Liver (tissue), 9 donors: ENCODE results near the gene CCDC86. TPM values are rescaled to one million over a fixed set of nuclear protein-coding genes. Genes with fewer than 3 reads are reported as not detected.

ENCODE experiments used
- DNase-seq: peaks from one replicate; pipeline ENCODE4 v3.0.0-alpha.2; 2017; ENCODE audit warnings: low spot score
- H3K27ac ChIP-seq, 2 donors: one replicate each; pipeline ENCODE4 v1.7.0; 2013; ENCODE audit warnings: inconsistent platforms in 2 of 2, low read length in 2 of 2, control low read depth in 1 of 2, low read depth in 1 of 2, mild to moderate bottlenecking in 1 of 2
- H3K27me3 ChIP-seq, 4 donors: one replicate each; pipeline versions ENCODE4 v1.6.1 to v1.7.0; 2013; ENCODE audit warnings: low read length in 3 of 4, inconsistent platforms in 1 of 4, mild to moderate bottlenecking in 1 of 4, moderate library complexity in 1 of 4; ENCODE audit not compliant: control insufficient read depth in 4 of 4, insufficient read depth in 4 of 4
- H3K36me3 ChIP-seq, 4 donors: one replicate each; pipeline versions ENCODE4 v1.6.1 to v1.7.0; 2013; ENCODE audit warnings: low read length in 3 of 4, mild to moderate bottlenecking in 3 of 4, low read depth in 1 of 4, moderate library complexity in 1 of 4; ENCODE audit not compliant: control insufficient read depth in 4 of 4, insufficient read depth in 3 of 4
- H3K4me1 ChIP-seq, 4 donors: one replicate each; pipeline versions ENCODE4 v1.6.1 to v1.7.0; 2013; ENCODE audit warnings: low read length in 3 of 4, mild to moderate bottlenecking in 3 of 4, moderate library complexity in 1 of 4; ENCODE audit not compliant: control insufficient read depth in 4 of 4, insufficient read depth in 4 of 4
- H3K4me3 ChIP-seq, 3 donors: one replicate each; pipeline versions ENCODE4 v1.6.1 to v1.7.0; 2013; ENCODE audit warnings: low read length in 3 of 3, control low read depth in 1 of 3, low read depth in 1 of 3, mild to moderate bottlenecking in 1 of 3
- H3K9ac ChIP-seq, 2 donors: one replicate each; pipeline ENCODE4 v1.7.0; 2013; ENCODE audit warnings: low read length in 2 of 2, mild to moderate bottlenecking in 2 of 2, moderate library complexity in 2 of 2, control low read depth in 1 of 2, low read depth in 1 of 2
- H3K9me3 ChIP-seq, 4 donors: one replicate each; pipeline versions ENCODE4 v1.6.1 to v1.7.0; 2013; ENCODE audit warnings: low read length in 3 of 4; ENCODE audit not compliant: control insufficient read depth in 4 of 4
- EGR1 ChIP-seq, 2 donors: IDR thresholded peaks; 2 replicates each; pipeline ENCODE4 v1.6.1; 2016 to 2018; ENCODE audit warnings: antibody characterized with exemption in 2 of 2, low read depth in 2 of 2
- FOXA1 ChIP-seq: IDR thresholded peaks from 2 replicates; pipeline ENCODE4 v1.6.1; 2016; ENCODE audit warnings: antibody characterized with exemption
- FOXA2 ChIP-seq: IDR thresholded peaks from 2 replicates; pipeline ENCODE4 v1.6.1; 2016; ENCODE audit warnings: antibody characterized with exemption
- GABPA ChIP-seq, 2 donors: IDR thresholded peaks in 1 of 2; conservative IDR thresholded peaks in 1 of 2; 2 replicates each; pipeline ENCODE4 v1.6.1; 2016; ENCODE audit warnings: antibody characterized with exemption in 2 of 2, mild to moderate bottlenecking in 1 of 2, moderate library complexity in 1 of 2
- HNF4G ChIP-seq: IDR thresholded peaks from 2 replicates; pipeline ENCODE4 v1.6.1; 2016; ENCODE audit warnings: antibody characterized with exemption
- JUND ChIP-seq, 2 donors: IDR thresholded peaks; 2 replicates each; pipeline ENCODE4 v1.6.1; 2016; ENCODE audit warnings: antibody characterized with exemption in 2 of 2
- NR2F2 ChIP-seq: IDR thresholded peaks from 2 replicates; pipeline ENCODE4 v1.6.1; 2016; ENCODE audit warnings: antibody characterized with exemption
- RAD21 ChIP-seq, 2 donors: IDR thresholded peaks; 2 replicates each; pipeline ENCODE4 v1.6.1; 2016; ENCODE audit warnings: antibody characterized with exemption in 2 of 2, mild to moderate bottlenecking in 2 of 2
- RXRA ChIP-seq, 2 donors: IDR thresholded peaks; 2 replicates each; pipeline ENCODE4 v1.6.1; 2017 to 2018; ENCODE audit warnings: antibody characterized with exemption in 2 of 2, mild to moderate bottlenecking in 1 of 2
- SP1 ChIP-seq: IDR thresholded peaks from 2 replicates; pipeline ENCODE4 v1.6.1; 2018; ENCODE audit warnings: antibody characterized with exemption, mild to moderate bottlenecking
- TAF1 ChIP-seq: conservative IDR thresholded peaks from 2 replicates; pipeline ENCODE4 v1.6.1; 2016; ENCODE audit warnings: antibody characterized with exemption, mild to moderate bottlenecking
- YY1 ChIP-seq: IDR thresholded peaks from 2 replicates; pipeline ENCODE4 v1.6.1; 2016; ENCODE audit warnings: antibody characterized with exemption, mild to moderate bottlenecking
- WGBS: extraction: QIAGEN DNeasy Blood & Tissue Kit; methylation state at CpG from one replicate; pipeline ENCODE4 v1.1.7; 2013; 5-methylcytosine and 5-hydroxymethylcytosine counted together
- polyA plus RNA-seq, 2 donors: library from polyadenylated mRNA; stranded (reverse) in 1 of 2; unstranded in 1 of 2; fragments of 200-250 nt in 1 of 2; fragments of >200 nt in 1 of 2; fragmentation: Nextera tagmentation in 1 of 2; extraction: Ambion mirVana in 1 of 2; gene quantifications; one replicate each; pipeline versions ENCODE4 v1.2.1 to v1.2.3, GENCODE V29; 2013 to 2015
- total RNA-seq, 2 donors: library from RNA; depleted of rRNA; stranded (reverse); fragments of >200 nt; gene quantifications; one replicate each; pipeline ENCODE4 v1.2.3, GENCODE V29; 2014
- TF ChIP-seq, protein P1 (sequence below): IDR thresholded peaks from 2 replicates; pipeline ENCODE4 v1.6.1; 2016; ENCODE audit warnings: antibody characterized with exemption
- TF ChIP-seq, protein P2 (sequence below): IDR thresholded peaks from 2 replicates; pipeline ENCODE4 v1.6.1; 2016; ENCODE audit warnings: antibody characterized with exemption, mild to moderate bottlenecking
- TF ChIP-seq, protein P3 (sequence below): fragments of 150-350 bp; IDR thresholded peaks from 2 replicates; pipeline ENCODE4 v1.5.1; 2017; ENCODE audit warnings: improper control_type of control experiment, low read depth, low read length; ENCODE audit not compliant: missing input control
- TF ChIP-seq, protein P4 (sequence below): IDR thresholded peaks from 2 replicates; pipeline ENCODE4 v1.6.1; 2016; ENCODE audit warnings: antibody characterized with exemption
- TF ChIP-seq, protein P5 (sequence below): IDR thresholded peaks from 2 replicates; pipeline ENCODE4 v1.6.1; 2016; ENCODE audit warnings: antibody characterized with exemption
- donor health status: healthy.
- donor health status: healthy.
- donor health status: healthy.
- donor health status: healthy.
- donor health status: healthy.

Gene CCDC86
- total and polyA plus RNA-seq, 4 donors: 5.0 to 9.4 (median 5.7) TPM

DNA sequence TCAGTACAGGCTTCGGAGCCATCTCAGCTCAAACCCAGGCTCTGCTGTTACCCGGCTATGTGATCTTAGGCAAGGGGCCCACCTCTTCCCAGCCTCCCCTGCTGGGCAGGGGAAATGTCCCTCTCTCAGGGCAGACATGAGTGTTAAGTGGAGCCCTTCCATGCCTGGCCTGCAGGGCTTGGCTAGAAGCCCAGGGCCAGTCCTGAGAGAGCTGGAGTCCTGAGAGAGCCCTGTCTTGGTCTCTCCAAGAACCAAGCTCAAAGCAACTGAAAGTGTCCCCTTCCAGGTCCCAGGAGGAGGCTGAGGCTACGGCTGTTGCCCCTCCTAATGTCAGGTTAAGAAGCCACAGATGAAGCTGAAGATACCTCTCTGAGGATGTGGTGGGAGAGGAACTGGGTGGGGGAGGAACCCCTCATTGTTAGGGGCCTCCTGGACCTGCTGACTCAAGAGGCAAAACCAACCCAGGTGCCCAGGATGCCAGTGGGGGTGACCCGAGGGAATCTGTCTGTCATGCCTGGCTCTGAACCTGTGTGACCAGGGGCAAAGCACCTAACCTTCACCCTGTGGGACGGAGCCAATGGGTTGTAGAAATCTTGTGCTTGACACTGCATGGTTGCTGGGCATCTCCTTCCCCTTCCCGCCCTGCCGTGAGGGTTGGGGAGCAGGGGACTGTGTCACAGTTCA is 29.6 kb downstream of the CCDC86 start:
- H3K9ac ChIP-seq: no peak overlapping the region

More for the DNA sequence above, 29.6 kb downstream of the CCDC86 start:
- no peak for DNase-seq
- no peak overlapping the region for H3K27ac ChIP-seq
- H3K4me3 ChIP-seq: no peak overlapping the region
- TF ChIP-seq FOXA2: no peak
- TF ChIP-seq, protein P1, sequence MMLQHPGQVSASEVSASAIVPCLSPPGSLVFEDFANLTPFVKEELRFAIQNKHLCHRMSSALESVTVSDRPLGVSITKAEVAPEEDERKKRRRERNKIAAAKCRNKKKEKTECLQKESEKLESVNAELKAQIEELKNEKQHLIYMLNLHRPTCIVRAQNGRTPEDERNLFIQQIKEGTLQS: no peak
- no peak for TF ChIP-seq TAF1
- TF ChIP-seq NR2F2: no peak
- no peak for TF ChIP-seq GABPA (IDR thresholded peaks at IDR 0.05 in 1 of 2, conservative IDR thresholded peaks at IDR 0.05 in 1 of 2)
- TF ChIP-seq, protein P2, sequence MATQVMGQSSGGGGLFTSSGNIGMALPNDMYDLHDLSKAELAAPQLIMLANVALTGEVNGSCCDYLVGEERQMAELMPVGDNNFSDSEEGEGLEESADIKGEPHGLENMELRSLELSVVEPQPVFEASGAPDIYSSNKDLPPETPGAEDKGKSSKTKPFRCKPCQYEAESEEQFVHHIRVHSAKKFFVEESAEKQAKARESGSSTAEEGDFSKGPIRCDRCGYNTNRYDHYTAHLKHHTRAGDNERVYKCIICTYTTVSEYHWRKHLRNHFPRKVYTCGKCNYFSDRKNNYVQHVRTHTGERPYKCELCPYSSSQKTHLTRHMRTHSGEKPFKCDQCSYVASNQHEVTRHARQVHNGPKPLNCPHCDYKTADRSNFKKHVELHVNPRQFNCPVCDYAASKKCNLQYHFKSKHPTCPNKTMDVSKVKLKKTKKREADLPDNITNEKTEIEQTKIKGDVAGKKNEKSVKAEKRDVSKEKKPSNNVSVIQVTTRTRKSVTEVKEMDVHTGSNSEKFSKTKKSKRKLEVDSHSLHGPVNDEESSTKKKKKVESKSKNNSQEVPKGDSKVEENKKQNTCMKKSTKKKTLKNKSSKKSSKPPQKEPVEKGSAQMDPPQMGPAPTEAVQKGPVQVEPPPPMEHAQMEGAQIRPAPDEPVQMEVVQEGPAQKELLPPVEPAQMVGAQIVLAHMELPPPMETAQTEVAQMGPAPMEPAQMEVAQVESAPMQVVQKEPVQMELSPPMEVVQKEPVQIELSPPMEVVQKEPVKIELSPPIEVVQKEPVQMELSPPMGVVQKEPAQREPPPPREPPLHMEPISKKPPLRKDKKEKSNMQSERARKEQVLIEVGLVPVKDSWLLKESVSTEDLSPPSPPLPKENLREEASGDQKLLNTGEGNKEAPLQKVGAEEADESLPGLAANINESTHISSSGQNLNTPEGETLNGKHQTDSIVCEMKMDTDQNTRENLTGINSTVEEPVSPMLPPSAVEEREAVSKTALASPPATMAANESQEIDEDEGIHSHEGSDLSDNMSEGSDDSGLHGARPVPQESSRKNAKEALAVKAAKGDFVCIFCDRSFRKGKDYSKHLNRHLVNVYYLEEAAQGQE: no peak
- TF ChIP-seq, protein P3, sequence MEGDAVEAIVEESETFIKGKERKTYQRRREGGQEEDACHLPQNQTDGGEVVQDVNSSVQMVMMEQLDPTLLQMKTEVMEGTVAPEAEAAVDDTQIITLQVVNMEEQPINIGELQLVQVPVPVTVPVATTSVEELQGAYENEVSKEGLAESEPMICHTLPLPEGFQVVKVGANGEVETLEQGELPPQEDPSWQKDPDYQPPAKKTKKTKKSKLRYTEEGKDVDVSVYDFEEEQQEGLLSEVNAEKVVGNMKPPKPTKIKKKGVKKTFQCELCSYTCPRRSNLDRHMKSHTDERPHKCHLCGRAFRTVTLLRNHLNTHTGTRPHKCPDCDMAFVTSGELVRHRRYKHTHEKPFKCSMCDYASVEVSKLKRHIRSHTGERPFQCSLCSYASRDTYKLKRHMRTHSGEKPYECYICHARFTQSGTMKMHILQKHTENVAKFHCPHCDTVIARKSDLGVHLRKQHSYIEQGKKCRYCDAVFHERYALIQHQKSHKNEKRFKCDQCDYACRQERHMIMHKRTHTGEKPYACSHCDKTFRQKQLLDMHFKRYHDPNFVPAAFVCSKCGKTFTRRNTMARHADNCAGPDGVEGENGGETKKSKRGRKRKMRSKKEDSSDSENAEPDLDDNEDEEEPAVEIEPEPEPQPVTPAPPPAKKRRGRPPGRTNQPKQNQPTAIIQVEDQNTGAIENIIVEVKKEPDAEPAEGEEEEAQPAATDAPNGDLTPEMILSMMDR: no peak
- TF ChIP-seq SP1: no peak
- TF ChIP-seq, protein P4, sequence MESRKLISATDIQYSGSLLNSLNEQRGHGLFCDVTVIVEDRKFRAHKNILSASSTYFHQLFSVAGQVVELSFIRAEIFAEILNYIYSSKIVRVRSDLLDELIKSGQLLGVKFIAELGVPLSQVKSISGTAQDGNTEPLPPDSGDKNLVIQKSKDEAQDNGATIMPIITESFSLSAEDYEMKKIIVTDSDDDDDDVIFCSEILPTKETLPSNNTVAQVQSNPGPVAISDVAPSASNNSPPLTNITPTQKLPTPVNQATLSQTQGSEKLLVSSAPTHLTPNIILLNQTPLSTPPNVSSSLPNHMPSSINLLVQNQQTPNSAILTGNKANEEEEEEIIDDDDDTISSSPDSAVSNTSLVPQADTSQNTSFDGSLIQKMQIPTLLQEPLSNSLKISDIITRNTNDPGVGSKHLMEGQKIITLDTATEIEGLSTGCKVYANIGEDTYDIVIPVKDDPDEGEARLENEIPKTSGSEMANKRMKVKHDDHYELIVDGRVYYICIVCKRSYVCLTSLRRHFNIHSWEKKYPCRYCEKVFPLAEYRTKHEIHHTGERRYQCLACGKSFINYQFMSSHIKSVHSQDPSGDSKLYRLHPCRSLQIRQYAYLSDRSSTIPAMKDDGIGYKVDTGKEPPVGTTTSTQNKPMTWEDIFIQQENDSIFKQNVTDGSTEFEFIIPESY: no peak
- TF ChIP-seq, protein P5, sequence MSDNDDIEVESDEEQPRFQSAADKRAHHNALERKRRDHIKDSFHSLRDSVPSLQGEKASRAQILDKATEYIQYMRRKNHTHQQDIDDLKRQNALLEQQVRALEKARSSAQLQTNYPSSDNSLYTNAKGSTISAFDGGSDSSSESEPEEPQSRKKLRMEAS: no peak
- TF ChIP-seq FOXA1: no peak
- no peak for TF ChIP-seq YY1
- TF ChIP-seq RXRA (IDR thresholded peaks at IDR 0.05): no peak
- TF ChIP-seq JUND (IDR thresholded peaks at IDR 0.05): no peak
- no peak for TF ChIP-seq HNF4G
- no peak for TF ChIP-seq EGR1 (IDR thresholded peaks at IDR 0.05; ENCODE audit: low read depth in 2 of 2)
- no peak for TF ChIP-seq RAD21 (IDR thresholded peaks at IDR 0.05)
- 77% methylated on average over 7 of the region's 7 CpGs for WGBS
- H3K36me3 ChIP-seq: no peaks in the 10 kb centered on the region
- H3K27me3 ChIP-seq: no peaks in the 10 kb centered on the region
- H3K9me3 ChIP-seq: no peaks in the 10 kb centered on the region
- peaks cover 0 to 8% (median 4%) of the 10 kb centered on the region in 4 donors for H3K4me1 ChIP-seq
